Activated T-helper 1 cell treated with Interleukin-2 at 50 U/mL for 16 hours (primary cell): ENCODE data around the gene PRLR.

Experiments
- DNase-seq: peaks from one replicate; pipeline ENCODE4 v3.0.0-alpha.2; 2020; ENCODE audit warnings: low read depth

The PRLR gene

DNA sequence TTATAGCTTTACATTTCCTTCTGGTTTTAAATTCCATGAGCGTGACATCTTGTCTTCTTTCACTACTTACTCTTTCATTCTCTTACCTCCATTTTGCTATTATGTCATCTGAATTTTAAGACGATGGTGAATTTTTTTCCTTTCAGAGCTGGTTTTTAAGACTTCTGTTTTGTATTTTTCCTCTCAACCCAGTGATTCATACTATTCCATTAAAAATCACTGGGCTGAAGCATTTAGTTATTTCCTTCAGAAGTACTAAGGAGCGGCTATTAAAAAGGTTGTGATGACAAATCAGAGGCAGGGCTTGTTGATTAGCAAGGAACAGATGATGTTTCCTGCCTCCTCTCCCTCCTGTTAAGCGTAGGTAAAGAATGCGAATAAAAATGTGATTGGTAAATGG, 199.0 kb downstream of the PRLR start:
- DNase-seq = no peak

DNA sequence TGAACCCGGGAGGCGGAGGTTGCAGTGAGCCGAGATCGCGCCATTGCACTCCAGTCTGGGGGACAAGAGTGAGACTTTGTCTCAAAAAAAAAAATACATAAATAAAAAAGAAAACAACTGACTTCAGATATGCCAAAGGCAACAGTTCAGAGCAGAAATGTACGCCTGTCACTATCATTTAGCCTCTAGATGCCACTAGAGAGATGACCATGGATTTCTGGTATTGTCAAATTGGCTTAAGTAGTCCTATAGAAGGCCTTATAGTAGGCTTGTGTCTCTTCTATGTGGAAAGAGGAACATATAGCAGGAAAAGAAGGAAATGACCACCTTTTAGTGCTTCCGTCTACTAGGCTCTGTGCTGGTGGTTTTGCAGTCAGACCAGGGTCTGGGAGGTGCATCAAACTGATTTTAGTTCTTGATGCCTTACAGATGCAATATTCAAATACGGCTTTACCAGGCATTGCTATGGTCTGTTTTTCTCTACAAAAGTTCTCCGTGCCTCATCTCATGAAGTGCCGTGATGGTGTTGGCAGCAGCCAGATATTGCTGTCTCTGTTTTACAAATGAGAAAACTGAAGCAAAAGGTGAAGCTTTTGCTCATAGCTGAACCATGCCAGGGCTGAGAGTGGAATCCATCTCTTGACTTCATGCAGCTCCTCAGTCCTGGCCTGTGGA, 199.7 kb downstream of the PRLR start:
- no peak for DNase-seq

DNA sequence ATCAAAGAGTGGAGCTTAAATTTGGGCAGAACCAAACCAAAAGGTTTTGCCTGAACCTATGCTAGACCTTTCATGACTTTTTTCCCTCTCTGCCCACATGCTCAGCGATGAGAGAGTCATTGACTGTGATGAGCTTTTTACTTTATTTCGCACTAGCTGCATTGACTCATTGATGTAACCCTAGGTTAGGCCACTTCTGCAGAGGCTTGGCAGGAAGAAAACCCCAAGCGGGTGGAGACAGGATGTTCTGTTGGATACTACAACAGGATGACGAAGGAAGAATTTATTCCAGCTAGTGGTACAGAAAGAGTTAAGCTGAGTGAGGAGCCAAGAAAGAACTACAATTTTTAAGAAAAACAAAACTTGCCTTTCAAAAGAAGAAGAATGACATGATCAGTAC, 201.0 kb downstream of the PRLR start:
- no peak for DNase-seq

DNA sequence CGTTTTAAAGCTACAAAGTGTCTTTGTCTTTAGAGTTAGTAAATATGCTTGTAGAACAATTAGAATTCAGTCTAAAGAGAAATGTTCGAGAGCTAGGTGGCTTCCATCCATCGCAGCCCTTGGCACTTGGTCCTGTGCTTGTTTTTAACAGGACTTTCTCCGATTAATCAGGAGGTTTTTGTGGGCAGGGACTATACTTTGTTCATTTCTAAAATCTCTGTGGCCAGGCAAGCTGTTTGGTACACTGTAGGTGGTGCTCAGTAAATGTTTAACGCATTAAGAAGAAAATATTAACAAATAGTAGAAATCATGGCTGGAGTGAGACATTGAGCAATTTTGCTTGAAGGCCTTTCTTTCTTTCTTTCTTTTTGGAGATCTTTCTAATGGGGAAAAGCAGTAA, 203.3 kb downstream of the PRLR start:
- no peak for DNase-seq

DNA sequence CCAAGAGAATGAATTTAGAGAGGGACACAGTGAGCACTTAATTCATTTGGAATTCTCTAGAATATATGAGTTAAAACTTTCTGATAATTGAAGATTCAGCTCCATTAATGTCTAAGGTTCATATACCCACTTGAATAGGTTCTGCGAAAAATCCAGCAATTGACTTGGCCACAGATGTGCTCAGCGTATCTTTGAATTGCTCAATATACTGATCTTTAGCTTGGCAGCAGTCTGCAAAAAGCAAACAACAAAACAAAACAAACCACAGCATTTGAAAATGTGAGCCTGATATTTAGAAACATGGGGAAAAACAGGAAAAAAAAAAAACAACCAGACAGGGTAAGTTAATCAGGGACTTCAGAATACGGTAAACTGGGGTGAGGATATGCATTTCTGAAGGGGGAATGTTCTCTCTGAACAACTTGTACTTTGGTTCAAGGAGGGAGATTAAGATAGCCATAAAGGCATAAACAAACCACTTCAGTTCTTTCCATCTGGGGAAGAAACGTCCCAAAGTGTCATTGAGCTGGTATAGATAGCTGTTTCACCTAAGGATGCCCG, 203.9 kb downstream of the PRLR start:
- no peak for DNase-seq

DNA sequence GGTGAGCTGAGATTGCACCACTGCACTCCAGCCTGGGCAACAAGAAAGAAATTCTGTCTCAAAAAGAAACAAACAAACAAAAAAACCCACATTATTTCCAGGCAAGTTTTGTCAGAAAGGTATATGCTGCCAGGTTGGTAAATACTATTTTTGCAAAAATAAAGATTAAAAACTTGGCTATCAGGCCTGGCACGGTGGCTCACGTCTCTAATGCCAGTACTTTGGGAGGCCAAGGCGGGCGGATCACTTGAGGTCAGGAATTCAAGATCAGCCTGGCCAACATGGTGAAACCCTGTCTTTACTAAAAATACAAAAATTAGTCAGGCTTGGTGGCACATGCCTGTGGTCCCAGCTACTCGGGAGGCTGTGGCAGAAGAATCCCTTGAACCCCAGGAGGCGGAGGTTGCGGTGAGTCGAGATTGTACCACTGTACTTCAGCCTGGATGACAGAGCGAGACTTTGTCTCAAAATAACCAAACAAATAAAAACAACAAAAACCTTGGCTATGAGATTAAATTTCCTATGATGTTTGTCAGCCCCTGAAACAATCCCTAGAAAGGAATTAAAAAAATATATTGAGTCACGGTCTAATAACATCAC, 205.3 kb downstream of the PRLR start:
- DNase-seq = no peak

DNA sequence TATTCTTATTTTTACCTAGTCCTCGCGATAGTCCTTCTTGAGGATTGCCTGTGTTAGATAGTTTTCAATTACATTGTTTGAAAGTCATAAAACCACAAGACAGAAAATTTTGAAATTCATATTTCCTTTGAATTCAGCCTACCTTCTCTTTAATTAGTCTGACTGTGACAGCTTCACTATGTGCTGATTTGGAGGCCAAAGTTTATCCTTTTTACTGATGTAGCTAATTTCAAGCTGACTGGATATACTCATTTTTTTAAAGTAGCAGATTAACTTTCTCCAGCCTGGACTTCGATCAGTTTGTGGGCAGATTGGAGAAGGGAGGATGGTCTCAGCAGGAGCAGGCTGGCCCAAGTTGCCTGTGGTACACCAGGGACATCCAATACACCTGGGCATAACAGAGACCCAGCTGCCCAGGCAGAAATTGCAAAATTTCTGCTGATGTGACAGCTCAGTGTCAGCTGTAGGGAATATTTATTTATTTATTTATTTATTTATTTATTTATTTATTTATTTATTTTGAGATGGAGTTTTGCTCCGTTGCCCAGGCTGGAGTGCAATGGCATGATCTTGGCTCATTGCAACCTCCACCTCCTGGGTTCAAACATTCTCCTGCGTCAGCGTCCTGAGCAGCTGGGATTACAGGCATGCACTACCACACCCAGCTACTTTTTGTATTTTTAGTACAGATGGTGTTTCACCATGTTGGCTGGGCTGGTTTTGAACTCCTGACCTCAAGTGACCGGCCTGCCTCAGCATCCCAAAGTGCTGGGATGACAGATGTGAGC, 206.7 kb downstream of the PRLR start:
- no peak for DNase-seq

DNA sequence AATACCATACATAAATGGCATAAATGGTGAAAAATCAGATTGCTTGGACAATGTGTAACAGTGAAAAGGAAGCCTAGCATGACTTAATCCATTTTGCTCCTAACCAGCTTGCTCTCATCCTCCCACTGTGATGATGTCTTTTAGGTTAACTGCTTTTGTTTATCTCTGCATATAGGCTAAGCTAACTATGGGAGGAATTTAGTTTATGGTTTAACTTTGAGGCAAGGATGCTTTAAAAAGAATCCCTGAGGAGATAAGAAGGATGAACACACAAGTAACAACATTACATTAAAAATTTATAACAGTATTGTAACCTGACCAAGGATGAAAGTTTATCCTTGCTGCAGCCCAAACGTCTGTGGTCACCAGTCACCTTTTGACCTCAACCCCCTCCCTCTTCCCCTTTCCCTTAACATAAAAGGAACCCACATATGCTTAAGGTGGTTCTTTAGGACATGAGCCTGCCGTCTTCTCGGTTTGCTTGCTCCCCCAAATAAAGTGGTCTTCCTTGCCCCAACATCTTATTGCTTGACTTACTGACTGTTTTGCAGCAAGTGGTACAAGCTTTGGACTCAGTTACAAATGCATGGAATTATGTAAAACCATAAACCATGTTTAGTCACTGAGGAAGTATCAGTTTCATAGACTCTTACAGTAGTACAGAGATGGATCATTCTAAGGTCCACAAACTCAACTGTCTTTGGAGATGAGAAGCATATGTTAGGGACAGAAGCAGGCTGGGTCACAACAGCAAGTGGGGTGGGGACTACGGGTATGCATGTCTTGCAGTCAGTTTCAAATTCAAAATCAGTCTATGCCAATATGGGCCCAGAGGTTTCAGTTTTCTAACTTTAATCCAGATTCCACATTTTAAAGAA, 213.9 kb downstream of the PRLR start:
- DNase-seq = no peak

DNA sequence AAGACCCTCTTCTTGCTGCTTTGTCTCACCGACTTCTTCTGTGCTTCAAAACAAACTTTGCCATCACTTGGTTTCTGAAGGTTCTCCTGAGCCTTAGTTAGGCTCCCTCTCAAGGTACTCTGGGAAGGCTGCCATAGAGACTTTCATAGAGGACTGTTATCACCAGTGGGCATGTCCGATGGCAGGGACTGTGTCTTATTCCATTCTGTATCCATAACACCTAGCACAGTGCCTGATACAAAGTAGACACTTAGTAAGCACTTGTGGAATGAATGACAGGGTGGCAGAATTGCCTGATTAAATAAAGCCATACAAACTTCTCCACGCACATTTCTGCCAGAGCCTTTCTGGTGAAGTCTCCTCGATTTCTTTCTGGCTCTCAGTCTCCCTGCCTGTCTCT, 215.2 kb downstream of the PRLR start:
- no peak for DNase-seq

DNA sequence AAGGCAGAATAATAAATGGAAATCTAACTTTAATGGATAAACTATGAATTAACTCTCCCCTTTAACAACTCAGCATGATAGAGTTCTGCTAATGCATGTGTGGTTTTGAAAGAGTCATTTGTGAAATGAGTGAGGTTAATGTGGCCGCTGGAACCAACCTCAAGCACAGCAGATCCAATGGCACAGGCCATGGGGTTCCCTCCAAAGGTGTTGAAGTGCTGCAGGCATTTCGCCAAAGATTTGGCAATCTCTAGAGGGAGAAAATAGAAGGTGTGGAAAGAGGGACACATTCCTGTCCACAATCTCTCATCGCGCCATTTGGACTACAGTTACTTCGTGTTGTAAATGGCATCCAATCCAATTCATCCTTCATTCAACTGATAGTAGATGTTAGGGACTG, 217.5 kb downstream of the PRLR start:
- DNase-seq = no peak

DNA sequence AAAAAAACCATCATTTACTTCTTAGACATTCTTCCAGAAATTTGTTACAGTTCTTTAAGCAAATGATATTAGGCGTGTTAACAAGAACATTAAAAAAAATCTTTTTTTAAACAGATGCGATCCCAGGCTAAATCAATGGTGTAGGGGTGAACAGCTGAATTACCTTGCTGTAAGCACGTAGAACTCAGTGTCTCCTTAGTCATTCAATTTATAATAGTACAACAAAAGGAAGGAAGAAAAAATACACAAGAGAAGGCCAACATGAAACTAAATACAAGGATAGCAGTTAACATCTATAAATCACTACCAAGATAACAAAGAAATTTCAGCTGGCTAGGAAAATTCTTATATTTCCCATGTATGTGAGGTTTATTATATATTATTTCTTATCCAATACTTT, 217.9 kb downstream of the PRLR start:
- no peak for DNase-seq

DNA sequence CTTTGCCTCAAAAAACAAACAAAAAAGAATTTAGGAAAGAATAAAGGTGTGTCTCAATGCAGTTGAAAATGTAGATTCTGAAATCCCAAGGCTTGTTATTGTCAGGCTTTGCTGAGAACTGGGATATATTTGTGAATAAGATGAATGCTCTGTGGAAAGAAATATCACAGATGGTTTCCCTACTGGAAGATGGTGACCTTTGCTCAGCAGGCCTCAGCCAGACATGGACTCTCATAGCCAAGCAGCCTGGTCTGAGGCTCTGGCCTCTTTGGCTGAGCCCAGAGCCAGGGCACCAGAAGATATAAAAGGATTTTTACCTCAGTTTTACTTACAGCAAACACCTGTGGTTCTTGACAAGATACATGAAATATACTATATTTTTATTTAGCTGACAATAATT, 219.6 kb downstream of the PRLR start:
- no peak for DNase-seq

DNA sequence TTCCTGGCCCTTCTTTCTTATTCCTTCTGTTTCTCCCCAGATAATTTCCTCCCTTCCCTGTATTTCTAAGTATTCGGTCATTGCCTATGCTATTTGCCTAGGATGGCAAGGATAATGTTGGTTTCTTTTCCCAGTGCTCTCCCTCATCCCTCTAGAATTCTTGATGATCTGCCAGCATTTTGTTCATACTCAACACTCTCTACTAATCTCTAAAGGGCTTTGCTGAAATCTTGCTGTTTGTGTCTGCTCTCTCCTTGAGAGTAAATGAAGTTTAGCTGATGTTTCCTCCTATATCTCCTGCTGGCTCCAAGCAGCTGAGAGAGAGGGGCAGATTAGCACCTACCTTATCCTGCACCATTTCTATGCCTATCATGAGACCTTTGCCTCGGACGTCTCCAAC, 220.6 kb downstream of the PRLR start:
- no peak for DNase-seq

DNA sequence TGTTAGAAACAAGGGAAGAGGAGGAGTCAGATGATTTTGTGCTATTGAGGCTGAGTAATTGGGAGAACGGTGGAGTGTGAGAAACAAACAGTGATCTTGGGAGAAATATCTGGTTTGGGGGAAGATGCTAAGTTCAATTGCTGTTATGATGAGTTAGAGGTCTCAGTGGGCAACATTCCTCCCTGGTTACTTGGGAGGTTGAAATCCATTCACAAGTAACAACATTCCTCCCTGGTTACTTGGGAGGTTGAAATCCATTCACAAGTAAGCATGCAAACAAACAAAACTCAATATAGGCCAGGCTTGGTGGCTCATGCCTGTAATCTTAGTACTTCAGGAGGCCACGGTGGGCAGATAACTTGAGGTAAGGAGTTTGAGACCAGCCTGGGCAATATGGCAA, 221.3 kb downstream of the PRLR start:
- no peak for DNase-seq

DNA sequence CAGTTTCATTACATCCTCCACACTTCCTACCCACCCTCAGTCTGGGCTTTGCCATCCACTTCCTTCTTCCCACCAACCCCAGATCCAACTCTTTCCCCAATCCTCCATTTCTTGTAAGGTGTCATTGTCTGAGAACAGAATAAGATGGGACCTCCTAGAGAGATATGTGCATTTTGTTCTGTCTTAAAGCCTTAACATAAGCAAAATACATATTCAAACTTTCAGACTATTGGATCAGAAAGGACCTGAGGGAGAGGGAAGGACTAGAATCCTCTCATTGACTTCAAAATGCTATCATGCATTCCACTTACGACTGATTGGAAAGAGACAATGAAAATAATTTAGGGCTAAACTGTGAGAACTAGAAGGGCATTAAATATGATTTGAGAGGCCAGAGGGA, 225.5 kb downstream of the PRLR start:
- no peak for DNase-seq

DNA sequence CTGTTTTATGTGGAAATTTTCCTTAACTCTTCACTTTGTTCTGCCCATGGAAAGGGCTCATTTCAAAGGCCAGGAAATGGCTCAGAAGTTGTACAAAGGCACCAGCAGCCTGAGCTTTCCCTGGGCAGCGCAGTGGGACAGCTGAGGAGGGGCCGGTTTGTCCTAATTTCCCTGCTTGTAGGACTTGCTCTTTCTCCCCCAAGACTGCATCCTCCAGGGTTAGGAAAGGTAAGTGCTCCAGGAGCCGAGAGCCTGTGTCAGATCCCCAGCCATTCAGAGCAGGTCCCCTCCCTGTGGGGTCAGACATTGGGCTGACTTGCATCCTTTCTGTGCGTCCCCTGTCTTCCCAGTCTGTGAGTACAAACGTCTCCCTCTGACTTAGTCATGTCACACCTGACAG, 226.1 kb downstream of the PRLR start:
- no peak for DNase-seq

DNA sequence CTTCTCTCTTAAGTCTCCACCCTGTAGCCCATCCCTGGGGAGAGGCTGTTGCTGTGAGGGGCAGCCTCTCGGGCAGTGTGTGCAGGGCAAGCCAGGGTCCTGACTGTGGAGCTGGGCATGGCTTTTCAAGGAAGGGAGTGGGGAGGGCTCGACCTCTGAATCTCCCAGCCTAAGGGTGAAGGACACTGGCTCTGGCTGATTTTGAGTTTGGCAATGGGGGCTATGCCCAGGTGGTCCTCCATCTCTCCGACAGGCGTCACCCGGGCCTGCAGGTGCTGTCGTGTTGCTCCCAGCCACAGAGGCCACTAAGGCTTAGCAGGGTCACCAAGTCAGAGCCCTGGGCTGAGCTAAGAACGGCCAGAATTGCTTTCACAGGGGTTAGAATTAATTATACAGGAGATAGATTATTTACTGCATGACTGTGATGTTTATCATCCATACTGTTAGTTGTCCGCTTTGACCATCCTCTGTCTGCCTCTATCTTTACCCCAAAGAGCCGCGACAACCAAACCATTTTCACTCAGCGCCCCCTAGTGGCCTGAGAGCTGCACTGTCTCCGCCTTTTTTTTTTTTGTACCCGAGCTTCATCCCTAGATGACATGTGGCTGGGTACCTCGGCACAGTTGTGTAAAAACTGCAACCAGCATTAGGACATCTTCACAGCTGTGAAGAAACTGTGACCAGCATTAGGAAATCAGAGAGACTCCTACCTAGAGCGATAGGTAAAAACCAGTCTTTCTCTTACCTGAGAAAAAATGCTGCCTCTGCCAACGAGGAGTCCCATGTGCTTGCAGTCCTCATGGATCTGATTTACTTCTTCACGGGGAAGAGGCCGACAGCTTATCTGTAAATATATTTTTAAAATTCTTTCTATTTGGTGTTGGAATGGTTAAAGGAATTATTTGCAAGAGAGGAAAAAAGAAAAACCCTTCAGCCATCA, 227.0 kb downstream of the PRLR start:
- peak; percentile 3 for DNase-seq

DNA sequence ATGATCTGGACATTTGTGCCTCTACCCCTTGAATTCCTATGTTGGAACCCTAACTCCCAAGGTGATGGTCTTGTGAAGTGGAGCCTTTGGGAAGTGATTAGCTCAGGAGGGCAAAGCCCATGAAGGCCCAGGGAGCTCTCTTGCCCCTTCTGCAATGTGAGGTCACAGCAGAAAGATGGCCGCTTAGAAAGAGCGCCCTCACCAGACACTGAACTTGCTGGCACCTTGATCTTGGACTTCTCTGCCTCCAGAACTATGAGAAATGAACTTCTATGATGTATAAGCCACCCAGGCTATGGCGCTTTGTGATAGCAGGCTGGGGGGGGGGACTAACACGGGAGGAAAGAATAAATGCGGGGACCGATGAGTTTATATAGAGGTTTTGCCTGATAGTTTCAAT, 227.8 kb downstream of the PRLR start:
- DNase-seq = no peak

DNA sequence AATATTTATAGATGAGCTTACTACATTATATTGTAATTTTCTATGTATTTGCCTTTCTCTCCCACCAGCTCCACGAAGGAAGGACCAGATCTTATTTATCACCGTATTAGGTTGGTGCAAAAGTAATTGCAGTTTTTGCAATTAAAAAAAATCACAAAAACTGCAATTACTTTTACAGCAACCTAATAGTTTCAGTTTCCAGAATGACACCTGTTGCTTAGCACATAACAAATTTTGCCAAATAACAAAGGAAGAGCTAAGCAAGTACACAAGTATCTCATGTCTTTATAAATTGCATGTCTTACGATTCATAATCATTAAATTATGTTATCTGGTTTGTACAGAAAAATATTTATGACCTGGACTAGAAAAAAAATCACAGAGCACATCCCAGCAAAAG, 228.4 kb downstream of the PRLR start:
- DNase-seq = no peak
